ENCODE measurements around the gene PIKFYVE. TPM values are rescaled to one million over a fixed set of nuclear protein-coding genes. Genes with fewer than 3 reads are reported as not detected.

PIKFYVE gene
- total and polyA plus RNA-seq, 9 donors: 6.9 to 29.8 (median 21.9) TPM

- Histone ChIP-seq H3K27me3 (no peaks in the 10 kb centered on the region), H3K27ac (no peak overlapping the region), H3K36me3 (no peaks in the 10 kb centered on the region), H3K4me3 (no peak overlapping the region), H3K9me3 (no peaks in the 10 kb centered on the region), H3K4me1 (ENCODE audit: insufficient read depth) (no peaks in the 10 kb centered on the region)
- TF ChIP-seq EP300 (IDR thresholded peaks at IDR 0.05) (no peak), CTCF (IDR thresholded peaks at IDR 0.05) (no peak), POLR2A (IDR thresholded peaks at IDR 0.05) (no peak)
- intact Hi-C loops (cut with DNase I): no loop called here
- no peak for DNase-seq
- 95 to 96% (median 96%) methylated on average over 9 of the region's 9 CpGs for WGBS, 3 donors
Observed at GRCh38 chr2:208361077-208361441, 95.0 kb downstream of the PIKFYVE start.

GRCh38 chr2:208363485-208363884 is 97.4 kb downstream of the PIKFYVE start:
- H3K27me3 ChIP-seq: no peaks in the 10 kb centered on the region
- H3K27ac ChIP-seq: no peak overlapping the region
- intact Hi-C loops (cut with DNase I): no loop called here
- DNase-seq: no peak
- no peak for TF ChIP-seq POLR2A (IDR thresholded peaks at IDR 0.05)
- TF ChIP-seq CTCF (IDR thresholded peaks at IDR 0.05): no peak
- no peak for TF ChIP-seq EP300 (IDR thresholded peaks at IDR 0.05)
- H3K9me3 ChIP-seq: no peaks in the 10 kb centered on the region
- 70 to 74% (median 71%) methylated on average over 2 of the region's 2 CpGs for WGBS, 3 donors
- H3K36me3 ChIP-seq: no peaks in the 10 kb centered on the region
- no peak overlapping the region for H3K4me3 ChIP-seq
- H3K4me1 ChIP-seq (ENCODE audit: insufficient read depth): no peaks in the 10 kb centered on the region

GRCh38 chr2:208366215-208367127 is 100.4 kb downstream of the PIKFYVE start:
- Histone ChIP-seq H3K4me3 (no peak overlapping the region), H3K36me3 (no peaks in the 10 kb centered on the region), H3K4me1 (ENCODE audit: insufficient read depth) (no peaks in the 10 kb centered on the region), H3K27me3 (no peaks in the 10 kb centered on the region), H3K9me3 (no peaks in the 10 kb centered on the region), H3K27ac (no peak overlapping the region)
- DNase-seq: no peak
- no peak for TF ChIP-seq EP300 (IDR thresholded peaks at IDR 0.05)
- WGBS, 3 donors: 91 to 96% (median 92%) methylated on average over 4 of the region's 4 CpGs
- intact Hi-C loops (cut with DNase I): no loop called here

- Histone ChIP-seq H3K9me3 (no peaks in the 10 kb centered on the region), H3K27ac (no peak overlapping the region), H3K4me1 (ENCODE audit: insufficient read depth) (no peaks in the 10 kb centered on the region), H3K36me3 (no peaks in the 10 kb centered on the region), H3K27me3 (no peaks in the 10 kb centered on the region), H3K4me3 (no peak overlapping the region)
- intact Hi-C loops (cut with DNase I): no loop called here
- DNase-seq: no peak
- TF ChIP-seq CTCF (IDR thresholded peaks at IDR 0.05): no peak
- no peak for TF ChIP-seq POLR2A (IDR thresholded peaks at IDR 0.05)
- TF ChIP-seq EP300 (IDR thresholded peaks at IDR 0.05): no peak
- WGBS, 3 donors: 88 to 100% (median 97%) methylated on average over 2 of the region's 2 CpGs
Observed at GRCh38 chr2:208369091-208369490, 103.0 kb downstream of the PIKFYVE start.

All from ovary (tissue), 9 donors.